Cortex of kidney (tissue), 1 donor: ENCODE data around the gene CCN5.
"Not testable (repeated sequence)": the region's sequence is repeated elsewhere in the genome, so short reads cannot be mapped to it uniquely, and the experiment has no call there.

Experiments
- DNase-seq: peaks from one replicate; lab custom pipeline; 2025; lab: John Stamatoyannopoulos, UW

The CCN5 gene

GRCh38 chr20:44758247-44759101, 43.3 kb downstream of the CCN5 start:
- no peak for DNase-seq

- no peak for DNase-seq
These were observed 44.4 kb downstream of the CCN5 start for GRCh38 chr20:44759595-44759994.

GRCh38 chr20:44761423-44761822, 46.3 kb downstream of the CCN5 start:
- no peak for DNase-seq

- no peak for DNase-seq
These were observed 47.4 kb downstream of the CCN5 start for GRCh38 chr20:44762466-44763140.

GRCh38 chr20:44763798-44764197, 48.6 kb downstream of the CCN5 start:
- not testable (repeated sequence) for DNase-seq

GRCh38 chr20:44765091-44765490, 49.9 kb downstream of the CCN5 start:
- no peak for DNase-seq

- no peak for DNase-seq
These were observed 50.7 kb downstream of the CCN5 start for GRCh38 chr20:44765701-44766347.

- no peak for DNase-seq
These were observed 53.1 kb downstream of the CCN5 start for GRCh38 chr20:44768256-44768655.

- DNase-seq = no peak
These were observed 53.8 kb downstream of the CCN5 start for GRCh38 chr20:44768854-44769480.

GRCh38 chr20:44769481-44769863, 54.3 kb downstream of the CCN5 start:
- no peak for DNase-seq

GRCh38 chr20:44770484-44771171, 55.5 kb downstream of the CCN5 start:
- no peak for DNase-seq

GRCh38 chr20:44771172-44771535, 56.0 kb downstream of the CCN5 start:
- DNase-seq = no peak

GRCh38 chr20:44772636-44773035, 57.5 kb downstream of the CCN5 start:
- no peak for DNase-seq

GRCh38 chr20:44773070-44773829, 58.1 kb downstream of the CCN5 start:
- DNase-seq = no peak

GRCh38 chr20:44776980-44777379, 61.8 kb downstream of the CCN5 start:
- no peak for DNase-seq
